HEK293 (cell line): ENCODE measurements around the gene ZG16.

Experiments used
- CTCF ChIA-PET: fragments of 350-600 bp; formaldehyde crosslinking; extraction: SDS; loops from one replicate; lab custom pipeline; 2021; ENCODE audit warnings: antibody characterized with exemption; lab: Yijun Ruan, JAX
- POLR2A ChIA-PET: fragments of 300-600 bp; formaldehyde crosslinking; extraction: SDS; loops from one replicate; lab custom pipeline; 2020; ENCODE audit warnings: antibody characterized with exemption, inconsistent platforms; lab: Yijun Ruan, JAX
- H3K27ac ChIP-seq: fragments of 200-500 bp; sonication (Bioruptor generic); 2 replicates; pipeline ENCODE4 v1.5.1; 2014; ENCODE audit warnings: low read depth, low read length, control low read depth, inconsistent platforms; ENCODE audit errors: extremely low read depth
- H3K36me3 ChIP-seq, 2 experiments: fragments of 200-500 bp in 1 of 2; sonication (Bioruptor generic) in 1 of 2; 1 replicate in 1 of 2; 2 replicates in 1 of 2; pipeline ENCODE4 v1.5.1; 2014 to 2017; ENCODE audit warnings: inconsistent platforms in 2 of 2, low read length in 2 of 2; ENCODE audit not compliant: control insufficient read depth in 2 of 2, insufficient read depth in 1 of 2
- H3K4me1 ChIP-seq: fragments of 200-500 bp; sonication (Bioruptor generic); 2 replicates; pipeline ENCODE4 v1.5.1; 2014; ENCODE audit warnings: mild to moderate bottlenecking, low read length, inconsistent platforms; ENCODE audit not compliant: control insufficient read depth, insufficient read depth
- H3K4me3 ChIP-seq: 2 replicates; pipeline ENCODE4 v1.5.1; 2011; ENCODE audit warnings: low read depth, mild to moderate bottlenecking, control low read depth, low read length, moderate library complexity
- H3K9me3 ChIP-seq: fragments of 200-500 bp; sonication (Bioruptor generic); 2 replicates; pipeline ENCODE4 v1.5.1; 2014; ENCODE audit warnings: low read depth, low read length, inconsistent platforms; ENCODE audit not compliant: control insufficient read depth, insufficient read depth
- GFI1B ChIP-seq: fragments of 450-650 bp; formaldehyde crosslinking; IDR thresholded peaks from 2 replicates; pipeline ENCODE4 v1.5.1; 2016; ENCODE audit warnings: missing biosample characterization, missing genetic modification characterization
- IKZF3 ChIP-seq: fragments of 450-650 bp; IDR thresholded peaks from 2 replicates; pipeline ENCODE4 v1.5.0; 2018; ENCODE audit warnings: missing biosample characterization, mild to moderate bottlenecking, missing genetic modification characterization, moderate library complexity
- KLF1 ChIP-seq: fragments of 450-650 bp; formaldehyde crosslinking; IDR thresholded peaks from 2 replicates; pipeline ENCODE4 v1.5.1; 2016; ENCODE audit warnings: missing biosample characterization, missing genetic modification characterization
- KLF17 ChIP-seq: fragments of 450-650 bp; formaldehyde crosslinking; IDR thresholded peaks from 2 replicates; pipeline ENCODE4 v1.5.1; 2016; ENCODE audit warnings: missing biosample characterization, missing genetic modification characterization
- KLF7 ChIP-seq: fragments of 450-650 bp; formaldehyde crosslinking; IDR thresholded peaks from 2 replicates; pipeline ENCODE4 v1.5.1; 2016; ENCODE audit warnings: missing biosample characterization, missing genetic modification characterization, borderline replicate concordance
- MEIS1 ChIP-seq: sonication (generic); formaldehyde crosslinking; IDR thresholded peaks from 2 replicates; pipeline ENCODE4 v1.8.1; 2022; ENCODE audit warnings: missing genetic modification reagents, mild to moderate bottlenecking, borderline replicate concordance
- PRDM1 ChIP-seq: fragments of 450-650 bp; formaldehyde crosslinking; IDR thresholded peaks from 2 replicates; pipeline ENCODE4; 2016; ENCODE audit warnings: missing biosample characterization, missing genetic modification characterization
- PRDM10 ChIP-seq: fragments of 450-650 bp; formaldehyde crosslinking; IDR thresholded peaks from 2 replicates; pipeline ENCODE4 v1.5.1; 2016; ENCODE audit warnings: missing biosample characterization, missing genetic modification characterization
- SALL2 ChIP-seq: fragments of 450-650 bp; formaldehyde crosslinking; IDR thresholded peaks from 2 replicates; pipeline ENCODE4 v1.5.0; 2017; ENCODE audit warnings: missing biosample characterization, mild to moderate bottlenecking, missing genetic modification characterization, borderline replicate concordance
- ZEB2 ChIP-seq: fragments of 450-650 bp; formaldehyde crosslinking; IDR thresholded peaks from 2 replicates; pipeline ENCODE4 v1.5.1; 2016; ENCODE audit warnings: missing biosample characterization, missing genetic modification characterization
- ZFP37 ChIP-seq: fragments of 450-650 bp; formaldehyde crosslinking; IDR thresholded peaks from 2 replicates; pipeline ENCODE4 v1.5.1; 2016; ENCODE audit warnings: missing biosample characterization, missing genetic modification characterization
- ZFP69B ChIP-seq: fragments of 450-650 bp; formaldehyde crosslinking; IDR thresholded peaks from 2 replicates; pipeline ENCODE4 v1.5.1; 2016; ENCODE audit warnings: missing biosample characterization, missing genetic modification characterization
- ZNF239 ChIP-seq: fragments of 450-650 bp; formaldehyde crosslinking; IDR thresholded peaks from 2 replicates; pipeline ENCODE4 v1.5.1; 2016; ENCODE audit warnings: missing biosample characterization, missing genetic modification characterization
- ZNF248 ChIP-seq: fragments of 450-650 bp; formaldehyde crosslinking; IDR thresholded peaks from 2 replicates; pipeline ENCODE4 v1.5.1; 2017; ENCODE audit warnings: missing biosample characterization, missing genetic modification characterization
- ZNF302 ChIP-seq: fragments of 450-650 bp; formaldehyde crosslinking; IDR thresholded peaks from 2 replicates; pipeline ENCODE4 v1.5.1; 2016; ENCODE audit warnings: missing biosample characterization, missing genetic modification characterization, low read depth
- ZNF398 ChIP-seq: fragments of 450-650 bp; formaldehyde crosslinking; IDR thresholded peaks from 2 replicates; pipeline ENCODE4 v1.5.1; 2017; ENCODE audit warnings: missing biosample characterization, missing genetic modification characterization
- ZNF513 ChIP-seq: fragments of 450-650 bp; IDR thresholded peaks from 2 replicates; pipeline ENCODE4 v1.5.1; 2018; ENCODE audit warnings: missing biosample characterization, missing genetic modification characterization
- ZNF530 ChIP-seq: fragments of 450-650 bp; formaldehyde crosslinking; IDR thresholded peaks from 2 replicates; pipeline ENCODE4 v1.5.1; 2016; ENCODE audit warnings: low read depth, missing biosample characterization, missing genetic modification characterization
- ZNF571 ChIP-seq: fragments of 450-650 bp; formaldehyde crosslinking; IDR thresholded peaks from 2 replicates; pipeline ENCODE4 v1.5.0; 2017; ENCODE audit warnings: missing biosample characterization, missing genetic modification characterization
- ZNF596 ChIP-seq: fragments of 450-650 bp; IDR thresholded peaks from 2 replicates; pipeline ENCODE4 v1.5.0; 2018; ENCODE audit warnings: missing biosample characterization, mild to moderate bottlenecking, missing genetic modification characterization, moderate library complexity
- ZNF664 ChIP-seq: fragments of 450-650 bp; formaldehyde crosslinking; IDR thresholded peaks from 2 replicates; pipeline ENCODE4 v1.5.1; 2016; ENCODE audit warnings: missing biosample characterization, missing genetic modification characterization
- ZNF704 ChIP-seq: fragments of 450-650 bp; formaldehyde crosslinking; IDR thresholded peaks from 2 replicates; pipeline ENCODE4 v1.5.1; 2016; ENCODE audit warnings: missing biosample characterization, missing genetic modification characterization

The ZG16 gene

GRCh38 chr16:29761882-29762281 is 16.2 kb upstream of the ZG16 start:
- H3K9me3 ChIP-seq = no peaks in the 10 kb centered on the region
- CTCF ChIA-PET = no interaction called here
- TF ChIP-seq ZNF530 (tag by site-specific recombination) = no peak
- TF ChIP-seq SALL2 = no peak
- TF ChIP-seq ZFP69B (tag by site-specific recombination) = no peak
- no peak for TF ChIP-seq ZNF239
- no peak for TF ChIP-seq PRDM1 (tag by site-specific recombination)
- TF ChIP-seq, all 188 proteins: peak for 0
- H3K36me3 ChIP-seq = no peaks in the 10 kb centered on the region
- no peak overlapping the region for H3K4me3 ChIP-seq
- H3K4me1 ChIP-seq = no peaks in the 10 kb centered on the region
- POLR2A ChIA-PET = no interaction called here
- H3K27ac ChIP-seq = no peak overlapping the region

- CTCF ChIA-PET = no interaction called here
- POLR2A ChIA-PET = no interaction called here
- no peak overlapping the region for H3K4me3 ChIP-seq
- no peaks in the 10 kb centered on the region for H3K9me3 ChIP-seq
- no peak for TF ChIP-seq IKZF3 (tag by site-specific recombination)
- TF ChIP-seq ZNF513 (tag by site-specific recombination) = no peak
- TF ChIP-seq ZNF248 (tag by site-specific recombination) = no peak
- TF ChIP-seq ZNF398 (tag by site-specific recombination) = no peak
- no peak for TF ChIP-seq ZNF571 (tag by site-specific recombination)
- TF ChIP-seq ZNF704 (tag by site-specific recombination) = no peak
- TF ChIP-seq GFI1B (tag by site-specific recombination) = no peak
- TF ChIP-seq ZNF596 (tag by site-specific recombination) = no peak
- no peaks in the 10 kb centered on the region for H3K4me1 ChIP-seq
- H3K36me3 ChIP-seq = no peaks in the 10 kb centered on the region
- H3K27ac ChIP-seq = no peak overlapping the region
These were observed 14.7 kb upstream of the ZG16 start for GRCh38 chr16:29763326-29763725.

GRCh38 chr16:29765167-29766032 is 12.7 kb upstream of the ZG16 start:
- H3K4me1 ChIP-seq = no peaks in the 10 kb centered on the region
- ChIA-PET CTCF (interaction anchor here (1.0 kb wide), 1 partner anchor 11 kb away, joined by 3 read pairs; no protein-coding TSS in a partner anchor), POLR2A (interaction anchor here (0.9 to 1.2 kb wide), 2 partner anchors 24 to 25 kb away, joined by 3 read pairs; partner anchors contain the start of gene KIF22)
- no peak overlapping the region for H3K4me3 ChIP-seq
- no peaks in the 10 kb centered on the region for H3K36me3 ChIP-seq
- no peaks in the 10 kb centered on the region for H3K9me3 ChIP-seq
- no peak overlapping the region for H3K27ac ChIP-seq
- peak; percentile 18; the same call in 1 of the 2 replicates for TF ChIP-seq ZEB2 (tag by site-specific recombination)
- TF ChIP-seq MEIS1 (CRISPR knock-in tag) = peak; percentile 88
- TF ChIP-seq ZNF302 (tag by site-specific recombination) = no peak
- peak; percentile 81 for TF ChIP-seq PRDM10 (tag by site-specific recombination)
- TF ChIP-seq ZFP37 (tag by site-specific recombination) = no peak
- peak; percentile 99 for TF ChIP-seq ZNF664
- peak; percentile 90 for TF ChIP-seq KLF17
- peak; percentile 93; the same call in 1 of the 2 replicates for TF ChIP-seq KLF7
- peak; percentile 95 for TF ChIP-seq KLF1 (tag by site-specific recombination)
